Measurements from ENCODE around the gene GCAT.

GCAT gene

DNA sequence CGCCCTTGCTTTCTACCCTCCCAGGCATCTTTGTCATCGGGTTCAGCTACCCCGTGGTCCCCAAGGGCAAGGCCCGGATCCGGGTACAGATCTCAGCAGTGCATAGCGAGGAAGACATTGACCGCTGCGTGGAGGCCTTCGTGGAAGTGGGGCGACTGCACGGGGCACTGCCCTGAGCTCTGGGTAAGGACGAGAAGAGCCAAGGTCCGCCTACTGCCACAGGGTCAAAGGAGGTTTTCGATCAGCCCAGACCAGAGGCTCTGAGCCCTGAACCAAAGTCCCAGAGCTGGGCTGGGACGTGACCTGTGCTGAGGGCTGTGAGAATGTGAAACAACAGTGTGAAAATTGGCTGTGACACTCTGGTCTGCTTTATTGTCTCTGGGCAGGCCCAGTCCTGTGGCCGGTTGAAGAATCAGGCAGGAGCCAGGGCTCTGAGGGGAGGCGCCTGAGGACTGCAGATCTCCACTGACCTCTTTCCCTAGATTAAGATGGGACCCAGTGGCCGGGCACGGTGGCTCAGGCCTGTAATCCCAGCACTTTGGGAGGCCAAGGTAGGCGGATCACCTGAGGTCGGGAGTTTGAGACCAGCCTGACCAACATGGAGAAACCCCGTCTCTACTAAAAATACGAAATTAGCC, 8.9 kb downstream of the GCAT start:
- Histone ChIP-seq H3K27me3 (ENCODE audit: control insufficient read depth in 1 of 2, insufficient read depth in 2 of 2, low read length in 2 of 2) (peaks cover 0 to 12% of the 10 kb centered on the region in 2 donors), H3K36me3 (ENCODE audit: insufficient read depth, low read length) (no peaks in the 10 kb centered on the region), H3K4me1 (ENCODE audit: insufficient read depth, low read length) (peaks cover 13% of the 10 kb centered on the region), H3K9me3 (ENCODE audit: low read length) (no peaks in the 10 kb centered on the region), H3K27ac (ENCODE audit: low read depth, low read length) (no peak overlapping the region), H3K9ac (ENCODE audit: low read length) (no peak overlapping the region), H3K4me3 (ENCODE audit: low read depth in 1 of 2, low read length in 2 of 2) (no peak overlapping the region)

DNA sequence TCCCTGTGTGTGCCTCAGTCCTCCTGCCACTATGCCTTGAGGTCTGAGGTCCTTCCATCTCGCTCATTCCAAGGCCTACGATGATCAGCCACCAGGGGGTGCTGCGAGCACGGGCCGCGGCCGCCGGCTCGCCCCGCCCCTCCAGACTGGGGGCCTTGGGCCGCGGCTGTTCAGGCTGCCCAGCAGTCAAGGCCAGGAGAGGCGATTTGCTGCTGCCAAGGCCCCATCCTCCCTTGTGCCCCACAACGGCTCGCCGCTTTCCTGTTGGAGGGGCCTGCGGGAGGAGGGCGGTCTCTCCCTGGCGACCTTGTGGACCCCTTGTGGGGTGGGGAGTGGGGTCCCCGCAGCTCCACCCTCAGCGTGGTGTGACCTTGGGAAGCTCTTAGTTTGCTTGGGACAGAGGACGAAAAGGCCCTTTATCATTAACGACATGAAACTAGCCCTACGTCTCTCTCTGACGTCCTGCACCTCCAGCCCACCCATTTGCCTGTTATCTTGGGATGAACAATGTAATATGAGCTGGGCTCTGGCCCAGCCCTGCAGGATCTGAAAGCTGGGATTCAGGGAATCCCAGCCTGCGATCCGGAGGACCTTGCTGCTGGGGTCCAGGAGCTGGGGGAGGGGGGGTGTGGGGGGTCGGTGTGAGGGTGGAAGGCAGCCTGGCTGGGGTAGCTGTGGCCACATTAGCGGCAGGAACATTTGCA, 10.1 kb downstream of the GCAT start:
- Histone ChIP-seq H3K9ac (ENCODE audit: low read length) (no peak overlapping the region), H3K36me3 (ENCODE audit: insufficient read depth, low read length) (no peaks in the 10 kb centered on the region), H3K4me1 (ENCODE audit: insufficient read depth, low read length) (peaks cover 13% of the 10 kb centered on the region), H3K9me3 (ENCODE audit: low read length) (no peaks in the 10 kb centered on the region), H3K27me3 (ENCODE audit: control insufficient read depth in 1 of 2, insufficient read depth in 2 of 2, low read length in 2 of 2) (peaks cover 0 to 24% of the 10 kb centered on the region in 2 donors), H3K27ac (ENCODE audit: low read depth, low read length) (no peak overlapping the region), H3K4me3 (ENCODE audit: low read depth in 1 of 2, low read length in 2 of 2) (peak overlapping the region; percentile 54 to 66)

- no peaks in the 10 kb centered on the region for H3K36me3 ChIP-seq (ENCODE audit: insufficient read depth, low read length)
- no peak overlapping the region for H3K9ac ChIP-seq (ENCODE audit: low read length)
- peaks cover 0 to 31% of the 10 kb centered on the region in 2 donors for H3K27me3 ChIP-seq (ENCODE audit: control insufficient read depth in 1 of 2, insufficient read depth in 2 of 2, low read length in 2 of 2)
- H3K9me3 ChIP-seq (ENCODE audit: low read length) = no peaks in the 10 kb centered on the region
- H3K4me1 ChIP-seq (ENCODE audit: insufficient read depth, low read length) = peaks cover 13% of the 10 kb centered on the region
- H3K4me3 ChIP-seq (ENCODE audit: low read depth in 1 of 2, low read length in 2 of 2) = peak overlapping the region; percentile 54 to 66
- H3K27ac ChIP-seq (ENCODE audit: low read depth, low read length) = no peak overlapping the region
These were observed 10.8 kb downstream of the GCAT start for GRCh38 chr22:37818409-37819104.

DNA sequence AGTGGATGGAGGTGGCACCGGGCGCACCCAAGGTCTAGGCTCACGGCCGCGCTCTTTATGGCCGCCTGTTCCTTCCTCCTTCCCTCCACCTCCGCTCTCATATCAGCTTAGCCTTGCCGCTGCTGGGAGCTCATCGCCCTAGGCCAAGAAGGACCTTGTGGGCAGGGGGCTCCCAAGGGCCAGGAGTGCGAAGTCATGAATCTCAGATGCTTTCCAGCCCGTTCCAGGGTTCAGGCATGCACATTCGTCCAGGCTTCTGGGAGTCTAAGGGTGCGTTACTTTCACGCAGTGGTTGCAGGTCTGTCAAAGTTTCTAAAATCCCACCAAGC, 11.3 kb downstream of the GCAT start:
- H3K9ac ChIP-seq (ENCODE audit: low read length) = no peak overlapping the region
- peaks cover 0 to 35% of the 10 kb centered on the region in 2 donors for H3K27me3 ChIP-seq (ENCODE audit: control insufficient read depth in 1 of 2, insufficient read depth in 2 of 2, low read length in 2 of 2)
- peaks cover 13% of the 10 kb centered on the region for H3K4me1 ChIP-seq (ENCODE audit: insufficient read depth, low read length)
- no peaks in the 10 kb centered on the region for H3K9me3 ChIP-seq (ENCODE audit: low read length)
- no peak overlapping the region for H3K27ac ChIP-seq (ENCODE audit: low read depth, low read length)
- H3K36me3 ChIP-seq (ENCODE audit: insufficient read depth, low read length) = no peaks in the 10 kb centered on the region
- peak overlapping the region; percentile 54 to 66 for H3K4me3 ChIP-seq (ENCODE audit: low read depth in 1 of 2, low read length in 2 of 2)

- H3K4me3 ChIP-seq (ENCODE audit: low read depth in 1 of 2, low read length in 2 of 2) = no peak overlapping the region
- H3K36me3 ChIP-seq (ENCODE audit: insufficient read depth, low read length) = no peaks in the 10 kb centered on the region
- peaks cover 0 to 35% of the 10 kb centered on the region in 2 donors for H3K27me3 ChIP-seq (ENCODE audit: control insufficient read depth in 1 of 2, insufficient read depth in 2 of 2, low read length in 2 of 2)
- no peak overlapping the region for H3K9ac ChIP-seq (ENCODE audit: low read length)
- no peaks in the 10 kb centered on the region for H3K9me3 ChIP-seq (ENCODE audit: low read length)
- no peak overlapping the region for H3K27ac ChIP-seq (ENCODE audit: low read depth, low read length)
- H3K4me1 ChIP-seq (ENCODE audit: insufficient read depth, low read length) = peaks cover 13% of the 10 kb centered on the region
These were observed 12.6 kb downstream of the GCAT start for GRCh38 chr22:37820350-37820749.

DNA sequence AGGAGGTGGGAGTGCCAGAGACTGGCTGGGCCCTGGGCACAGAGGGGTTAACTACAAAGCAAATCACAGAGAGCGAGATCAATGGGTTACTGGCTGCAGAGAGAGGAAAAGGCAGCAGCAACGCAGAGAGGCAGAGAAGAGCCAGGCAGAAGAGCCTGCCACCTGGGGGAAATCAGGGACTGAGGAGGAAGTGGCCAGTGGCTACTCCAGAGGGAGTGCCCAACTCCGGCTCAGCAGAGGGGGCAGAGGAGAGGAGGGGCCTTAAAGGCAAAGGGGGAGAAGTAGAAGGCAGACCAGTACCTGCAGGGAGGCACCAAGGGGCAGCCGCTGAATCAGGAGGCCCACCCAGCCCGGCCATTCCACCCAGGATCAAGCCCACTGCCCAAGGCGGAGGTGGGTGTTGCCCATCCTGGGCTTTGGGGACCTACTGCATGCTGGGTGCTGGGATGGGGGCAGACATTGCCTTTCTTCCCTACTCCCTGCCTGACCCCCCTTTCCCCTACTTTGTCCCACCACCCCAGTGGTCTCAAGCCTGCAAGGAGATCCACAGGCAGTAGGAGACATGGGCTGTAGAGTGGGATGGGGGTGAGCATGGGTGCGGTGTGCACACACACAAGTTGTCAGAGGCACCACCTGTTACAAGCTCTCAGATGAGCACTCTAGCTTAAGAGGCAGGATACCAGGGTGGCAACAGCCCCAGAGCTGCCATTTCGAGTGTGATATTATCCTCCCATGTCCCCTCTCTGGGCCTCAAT, 14.5 kb downstream of the GCAT start:
- Histone ChIP-seq H3K4me1 (ENCODE audit: insufficient read depth, low read length) (peaks cover 20% of the 10 kb centered on the region), H3K27me3 (ENCODE audit: control insufficient read depth in 1 of 2, insufficient read depth in 2 of 2, low read length in 2 of 2) (peaks cover 0 to 35% of the 10 kb centered on the region in 2 donors), H3K9ac (ENCODE audit: low read length) (no peak overlapping the region), H3K4me3 (ENCODE audit: low read depth in 1 of 2, low read length in 2 of 2) (no peak overlapping the region), H3K36me3 (ENCODE audit: insufficient read depth, low read length) (no peaks in the 10 kb centered on the region), H3K9me3 (ENCODE audit: low read length) (no peaks in the 10 kb centered on the region), H3K27ac (ENCODE audit: low read depth, low read length) (no peak overlapping the region)

- Histone ChIP-seq H3K4me1 (ENCODE audit: insufficient read depth, low read length) (peaks cover 16% of the 10 kb centered on the region), H3K4me3 (ENCODE audit: low read depth in 1 of 2, low read length in 2 of 2) (no peak within 1 kb of the TSS), H3K27ac (ENCODE audit: low read depth, low read length) (no peak within 1 kb of the TSS), H3K27me3 (ENCODE audit: control insufficient read depth in 1 of 2, insufficient read depth in 2 of 2, low read length in 2 of 2) (peaks cover 0 to 35% of the 10 kb centered on the region in 2 donors), H3K9me3 (ENCODE audit: low read length) (no peaks in the 10 kb centered on the region), H3K36me3 (ENCODE audit: insufficient read depth, low read length) (no peaks in the 10 kb centered on the region), H3K9ac (ENCODE audit: low read length) (no peak within 1 kb of the TSS)
These were observed 15.6 kb downstream of the GCAT start, which contains the start of gene GALR3 for GRCh38 chr22:37823134-37823985. GALR3 (plus strand) TSS chr22:37823382; CDS start chr22:37823407, 25 bp downstream.

DNA sequence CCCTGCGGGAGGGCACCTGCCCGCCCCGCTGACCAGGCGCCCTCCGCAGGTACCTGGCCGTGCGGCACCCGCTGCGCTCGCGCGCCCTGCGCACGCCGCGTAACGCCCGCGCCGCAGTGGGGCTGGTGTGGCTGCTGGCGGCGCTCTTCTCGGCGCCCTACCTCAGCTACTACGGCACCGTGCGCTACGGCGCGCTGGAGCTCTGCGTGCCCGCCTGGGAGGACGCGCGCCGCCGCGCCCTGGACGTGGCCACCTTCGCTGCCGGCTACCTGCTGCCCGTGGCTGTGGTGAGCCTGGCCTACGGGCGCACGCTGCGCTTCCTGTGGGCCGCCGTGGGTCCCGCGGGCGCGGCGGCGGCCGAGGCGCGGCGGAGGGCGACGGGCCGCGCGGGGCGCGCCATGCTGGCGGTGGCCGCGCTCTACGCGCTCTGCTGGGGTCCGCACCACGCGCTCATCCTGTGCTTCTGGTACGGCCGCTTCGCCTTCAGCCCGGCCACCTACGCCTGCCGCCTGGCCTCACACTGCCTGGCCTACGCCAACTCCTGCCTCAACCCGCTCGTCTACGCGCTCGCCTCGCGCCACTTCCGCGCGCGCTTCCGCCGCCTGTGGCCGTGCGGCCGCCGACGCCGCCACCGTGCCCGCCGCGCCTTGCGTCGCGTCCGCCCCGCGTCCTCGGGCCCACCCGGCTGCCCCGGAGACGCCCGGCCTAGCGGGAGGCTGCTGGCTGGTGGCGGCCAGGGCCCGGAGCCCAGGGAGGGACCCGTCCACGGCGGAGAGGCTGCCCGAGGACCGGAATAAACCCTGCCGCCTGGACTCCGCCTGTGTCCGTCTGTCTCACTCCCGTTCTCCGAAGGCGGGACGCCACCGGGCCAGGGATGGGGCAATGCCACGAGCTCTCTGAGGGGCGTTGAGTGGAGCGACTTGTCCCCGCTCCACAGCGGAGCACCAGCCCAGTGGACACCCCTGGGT, 17.2 kb downstream of the GCAT start:
- peaks cover 9% of the 10 kb centered on the region for H3K4me1 ChIP-seq (ENCODE audit: insufficient read depth, low read length)
- no peak overlapping the region for H3K4me3 ChIP-seq (ENCODE audit: low read depth in 1 of 2, low read length in 2 of 2)
- H3K9me3 ChIP-seq (ENCODE audit: low read length) = no peaks in the 10 kb centered on the region
- no peak overlapping the region for H3K9ac ChIP-seq (ENCODE audit: low read length)
- no peak overlapping the region for H3K27ac ChIP-seq (ENCODE audit: low read depth, low read length)
- peaks cover 0 to 30% of the 10 kb centered on the region in 2 donors for H3K27me3 ChIP-seq (ENCODE audit: control insufficient read depth in 1 of 2, insufficient read depth in 2 of 2, low read length in 2 of 2)
- H3K36me3 ChIP-seq (ENCODE audit: insufficient read depth, low read length) = peaks cover 4% of the 10 kb centered on the region

GRCh38 chr22:37827056-37827455, 19.3 kb downstream of the GCAT start:
- Histone ChIP-seq H3K27ac (ENCODE audit: low read depth, low read length) (peak overlapping the region; percentile 21), H3K27me3 (ENCODE audit: control insufficient read depth in 1 of 2, insufficient read depth in 2 of 2, low read length in 2 of 2) (peaks cover 0 to 19% of the 10 kb centered on the region in 2 donors), H3K4me3 (ENCODE audit: low read depth in 1 of 2, low read length in 2 of 2) (no peak overlapping the region), H3K9ac (ENCODE audit: low read length) (no peak overlapping the region), H3K4me1 (ENCODE audit: insufficient read depth, low read length) (peaks cover 9% of the 10 kb centered on the region), H3K36me3 (ENCODE audit: insufficient read depth, low read length) (peaks cover 25% of the 10 kb centered on the region), H3K9me3 (ENCODE audit: low read length) (no peaks in the 10 kb centered on the region)
